GM19395 (cell line): Measurements from ENCODE around the gene NKAIN4.

Source experiments
- ATAC-seq: cut with Tn5 transposase; IDR thresholded peaks from one replicate; pipeline ENCODE4 v1.9.1; 2021; ENCODE audit warnings: mild to moderate bottlenecking, moderate library complexity; ENCODE audit not compliant: unreplicated experiment

The NKAIN4 gene

DNA sequence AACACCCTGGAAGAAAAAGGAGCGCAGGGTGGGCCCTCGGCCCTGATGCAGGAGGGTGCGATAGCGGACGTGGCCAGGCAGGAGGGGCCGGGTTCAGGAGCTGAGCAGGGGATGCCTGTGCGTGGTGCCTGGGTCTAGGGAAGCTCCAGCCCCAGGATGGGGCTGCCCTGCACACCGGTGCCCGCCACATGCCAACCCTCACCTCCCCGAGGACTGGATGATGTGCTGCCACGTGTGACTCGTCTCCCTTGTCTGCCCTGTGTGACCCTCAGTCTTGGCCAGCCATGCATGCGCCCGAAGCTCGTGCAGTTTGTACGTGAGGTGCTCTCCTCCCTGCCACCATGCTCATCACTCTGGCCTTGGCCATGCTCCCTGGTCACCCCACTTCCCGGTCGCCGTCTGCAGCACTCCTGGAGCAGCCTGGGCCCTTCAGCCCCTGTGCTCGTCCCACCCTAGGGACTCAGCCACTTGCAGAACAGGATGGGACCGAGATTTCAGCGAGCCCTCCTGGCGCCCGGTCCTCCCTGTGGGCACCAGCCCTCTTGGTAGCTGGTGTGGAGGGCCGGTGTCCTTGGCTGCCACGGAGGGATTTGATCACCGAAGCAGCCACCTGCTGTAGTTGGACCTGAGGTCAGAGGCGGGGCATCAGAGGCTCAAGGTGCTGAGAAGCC is 34.5 kb upstream of the NKAIN4 start:
- no peak for ATAC-seq

DNA sequence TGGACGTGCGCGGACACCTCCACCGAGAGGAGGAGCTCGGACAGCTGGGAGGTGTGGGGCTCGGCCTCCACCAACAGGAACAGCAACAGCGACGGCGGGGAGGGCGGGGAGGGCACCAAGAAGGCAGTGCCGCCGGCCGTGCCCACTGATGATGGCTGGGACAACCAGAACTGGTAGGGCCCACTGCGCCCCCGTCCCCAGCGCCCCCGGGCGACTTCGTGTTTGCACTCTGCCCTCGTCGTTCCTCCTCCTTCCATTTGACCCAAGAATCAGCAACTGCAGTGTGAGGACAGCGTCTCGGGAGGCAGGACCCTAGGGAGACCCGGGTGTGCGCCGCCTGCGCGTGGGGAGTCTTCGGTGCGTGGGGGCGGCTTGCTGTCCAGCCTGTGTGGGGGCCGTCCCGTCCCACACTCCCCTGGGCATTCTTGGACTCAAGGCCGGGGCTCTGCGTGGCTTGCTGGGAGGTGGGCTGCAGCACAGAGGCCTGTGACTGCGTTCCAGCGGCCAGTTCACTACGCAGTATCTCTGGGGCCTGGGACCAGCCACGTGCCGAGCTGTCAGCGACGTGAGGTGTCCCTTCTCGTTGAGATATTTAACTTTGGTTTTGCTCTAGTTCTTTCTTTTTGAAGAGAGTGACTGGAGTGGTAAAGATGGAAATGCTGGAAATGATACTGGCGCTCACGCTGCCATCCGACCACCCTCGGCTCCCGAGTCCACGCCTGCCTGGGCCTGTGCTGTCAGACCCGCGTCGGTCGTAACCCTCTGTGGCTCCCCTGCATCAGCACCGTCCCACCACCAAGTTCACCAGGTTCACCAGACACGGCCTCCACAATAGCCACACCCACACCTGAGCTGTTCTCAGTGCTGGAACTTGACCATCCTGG is 33.7 kb upstream of the NKAIN4 start:
- ATAC-seq = no peak

DNA sequence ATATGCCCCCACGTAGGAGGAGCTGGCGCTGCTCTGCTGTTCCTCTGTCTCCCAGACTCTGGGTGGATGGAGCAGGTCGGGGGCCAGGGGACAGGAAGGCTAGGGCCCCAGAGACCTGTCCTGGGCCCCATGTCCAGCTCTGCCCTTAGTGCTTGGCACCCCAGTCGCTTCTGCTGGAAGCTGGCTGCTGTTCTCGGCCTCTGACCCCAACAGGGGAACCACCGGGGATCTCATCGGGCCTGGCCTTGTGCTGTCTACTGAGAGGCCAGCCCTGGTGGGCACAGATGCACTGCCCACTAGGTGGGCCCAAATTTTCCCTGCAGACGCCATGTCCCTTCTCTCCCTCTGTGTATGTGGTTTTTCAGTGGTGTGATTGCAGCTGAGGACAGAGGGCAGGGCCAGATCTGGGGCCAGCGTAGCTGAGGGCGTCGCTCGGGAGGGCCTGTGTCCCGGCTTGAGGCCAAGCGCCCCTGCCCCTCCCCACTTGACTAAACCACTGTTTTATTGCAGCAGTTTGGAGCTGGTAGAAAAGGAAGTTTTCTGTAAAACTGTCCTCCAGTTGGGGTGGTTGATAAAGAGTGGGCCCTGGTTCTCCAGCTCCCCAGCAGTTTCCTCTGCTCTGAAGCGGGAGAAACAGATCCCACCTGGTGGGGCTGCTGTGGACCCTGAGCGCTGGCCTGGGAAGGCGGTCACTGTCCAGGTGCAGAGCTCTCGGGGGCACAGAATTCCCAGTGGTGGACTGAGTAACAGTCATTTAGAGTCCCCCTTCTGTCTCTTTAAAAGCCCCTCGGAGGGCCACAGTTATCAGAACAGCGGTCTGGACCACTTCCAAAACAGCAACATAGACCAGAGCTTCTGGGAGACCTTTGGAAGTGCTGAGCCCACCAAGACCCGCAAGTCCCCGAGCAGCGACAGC is 32.8 kb upstream of the NKAIN4 start:
- ATAC-seq = no peak

DNA sequence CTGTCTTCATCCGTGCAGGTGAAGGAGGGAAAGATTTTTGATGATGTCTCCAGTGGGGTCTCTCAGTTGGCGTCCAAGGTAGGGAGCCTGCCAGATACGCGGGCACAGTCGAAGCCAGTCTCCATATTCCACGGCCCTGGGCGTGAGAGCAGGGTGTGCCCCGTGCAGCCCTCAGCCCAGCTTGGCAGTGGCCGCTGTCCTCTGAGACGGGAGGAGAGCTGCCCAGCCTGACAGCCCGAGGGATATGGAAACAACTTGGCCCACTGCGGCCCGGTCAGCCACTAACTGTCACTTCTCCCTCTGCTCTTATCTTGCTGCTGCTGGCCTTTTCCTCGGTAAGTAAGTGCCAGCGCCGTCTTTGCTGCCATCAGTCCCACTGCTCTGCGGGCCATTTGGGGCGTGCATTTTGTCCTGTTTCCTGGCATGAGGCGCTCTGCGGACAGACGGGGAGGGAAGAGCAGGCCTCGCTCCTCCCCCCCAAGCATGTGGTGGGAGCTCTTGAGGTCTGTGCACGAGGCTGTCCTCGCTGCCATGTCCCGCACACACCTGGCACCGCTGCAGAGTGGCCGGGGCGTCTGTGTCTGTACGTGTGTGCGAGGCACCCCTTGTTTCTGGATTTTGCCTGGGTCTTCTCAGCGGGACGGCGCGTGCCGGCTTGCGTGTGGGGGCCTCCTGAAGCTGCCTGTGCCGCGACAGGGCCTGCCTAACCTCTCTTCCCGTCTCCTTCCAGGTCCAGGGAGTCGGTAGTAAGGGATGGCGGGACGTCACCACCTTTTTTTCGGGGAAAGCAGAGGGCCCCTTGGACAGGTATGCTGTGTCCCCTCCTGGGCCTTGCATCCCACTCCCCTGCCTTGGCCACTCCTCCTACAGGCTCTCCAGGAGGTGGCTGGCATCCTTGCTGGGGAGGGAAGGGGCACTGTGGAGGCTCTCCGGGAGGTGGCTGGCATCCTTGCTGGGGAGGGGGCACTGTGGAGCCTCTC is 31.7 kb upstream of the NKAIN4 start:
- no peak for ATAC-seq

DNA sequence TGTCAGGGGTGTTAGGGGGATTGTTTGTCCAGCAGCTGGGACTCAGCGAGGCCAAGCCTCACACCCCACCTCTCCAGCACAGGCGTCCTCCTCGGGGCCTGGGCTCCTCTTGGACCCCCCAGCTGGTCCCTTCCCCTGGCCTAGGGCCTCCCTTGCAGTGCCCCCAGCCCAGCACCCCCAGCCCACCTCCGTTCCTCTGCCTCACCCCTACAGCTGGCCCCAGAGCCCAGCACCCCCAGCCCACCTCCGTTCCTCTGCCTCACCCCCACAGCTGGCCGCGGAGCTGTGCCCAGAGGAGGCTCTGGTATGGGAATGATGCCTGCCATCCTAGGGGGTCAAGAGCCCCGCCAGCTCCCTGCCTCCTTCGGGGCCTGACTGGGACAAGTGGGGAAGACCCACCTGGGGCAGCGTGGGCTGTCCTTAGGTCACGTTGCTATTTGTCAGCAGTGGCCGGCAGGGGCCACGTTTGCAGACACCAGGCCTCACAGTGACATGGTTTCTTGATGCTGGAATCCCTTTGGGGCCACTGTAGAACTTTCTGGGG is 30.8 kb upstream of the NKAIN4 start:
- ATAC-seq = no peak

DNA sequence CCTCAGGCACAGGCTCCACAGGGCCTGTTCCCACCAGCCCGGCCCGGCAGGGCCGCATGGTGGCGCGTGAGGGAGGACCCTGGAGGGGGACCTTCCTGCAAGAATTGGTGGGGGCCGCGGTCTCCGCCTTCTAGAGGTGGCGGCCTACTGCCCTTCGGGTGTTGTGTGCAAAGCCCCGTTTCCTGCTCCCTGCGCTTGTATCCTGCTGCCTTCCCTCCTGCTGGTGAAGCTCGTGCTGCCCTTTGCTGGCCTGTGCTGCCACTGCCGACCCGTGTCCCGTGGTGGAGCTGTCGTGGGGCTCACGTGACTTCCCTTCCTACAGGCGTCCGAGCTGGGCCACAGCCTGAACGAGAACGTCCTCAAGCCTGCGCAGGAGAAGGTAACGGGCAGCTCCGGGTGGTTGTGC is 30.3 kb upstream of the NKAIN4 start:
- ATAC-seq = no peak

DNA sequence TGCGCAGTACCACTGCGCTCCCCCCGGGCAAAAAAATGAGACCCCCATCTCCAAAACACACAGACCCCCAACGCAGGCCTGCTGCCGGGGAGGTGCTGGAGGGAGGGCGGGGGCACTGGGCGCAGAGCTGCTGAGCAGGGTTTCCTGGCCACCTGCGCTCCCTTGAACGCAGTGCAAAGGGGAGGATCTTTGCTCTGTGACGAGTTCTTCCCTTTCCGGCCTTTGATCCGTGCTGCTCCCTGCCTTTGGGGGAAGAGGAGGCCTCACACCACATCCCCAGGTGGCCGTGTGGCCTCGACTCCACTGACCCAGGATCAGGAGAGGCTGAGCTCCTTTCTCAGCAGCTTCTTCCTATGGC is 29.8 kb upstream of the NKAIN4 start:
- ATAC-seq = no peak

DNA sequence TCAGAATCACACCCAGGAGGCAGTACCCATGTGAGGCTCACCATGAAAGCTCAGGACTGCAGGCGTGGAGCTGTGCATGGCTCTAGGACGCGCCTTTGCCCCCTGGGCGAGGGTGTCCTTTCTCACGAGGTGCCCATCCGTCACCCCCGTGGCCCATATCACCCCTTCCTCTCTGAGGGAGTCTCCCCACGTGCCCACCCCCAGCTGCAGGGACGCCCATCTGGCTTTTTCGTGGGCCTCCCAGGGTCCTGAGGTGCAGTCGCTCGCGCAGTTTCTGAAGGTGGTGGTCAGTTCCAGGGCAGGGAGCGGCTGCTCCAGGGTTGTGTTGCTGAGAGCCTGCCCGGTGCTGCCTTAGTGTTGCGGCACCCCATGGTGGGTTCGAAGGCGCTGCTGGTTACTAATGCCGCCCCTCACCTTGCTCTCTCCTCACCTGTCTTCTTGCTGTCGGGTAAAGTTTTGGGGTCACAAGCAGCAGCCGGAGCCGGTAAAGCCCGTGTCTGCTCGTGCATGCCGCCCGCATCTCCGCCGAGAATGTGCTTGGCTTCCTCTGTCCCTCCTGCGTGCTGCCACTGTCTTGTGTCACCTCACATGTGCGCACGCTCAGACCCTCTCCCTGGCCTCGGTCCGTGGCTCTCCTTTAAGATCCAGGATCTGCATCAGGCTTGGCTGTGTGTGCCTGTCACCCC is 29.3 kb upstream of the NKAIN4 start:
- no peak for ATAC-seq

DNA sequence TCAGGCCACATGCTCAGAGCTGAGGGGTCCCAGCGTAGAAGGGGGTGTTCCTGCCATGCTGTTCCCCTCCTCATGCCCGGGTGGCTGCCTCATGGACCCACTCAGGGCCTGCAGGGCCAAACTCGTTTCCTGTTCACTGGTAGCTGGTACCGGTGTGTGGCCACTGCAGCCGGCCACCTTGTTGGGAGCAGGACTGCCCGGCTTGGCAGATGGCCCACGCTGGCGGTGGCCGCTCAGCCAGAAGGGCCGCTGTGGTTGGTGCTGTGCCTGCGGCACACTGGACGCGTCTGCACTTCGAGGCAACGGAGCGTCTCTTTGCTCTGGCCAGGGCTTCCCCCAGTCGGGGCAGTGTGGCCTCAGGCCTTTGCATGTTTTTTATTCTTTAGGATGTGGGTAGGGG is 28.7 kb upstream of the NKAIN4 start:
- no peak for ATAC-seq

DNA sequence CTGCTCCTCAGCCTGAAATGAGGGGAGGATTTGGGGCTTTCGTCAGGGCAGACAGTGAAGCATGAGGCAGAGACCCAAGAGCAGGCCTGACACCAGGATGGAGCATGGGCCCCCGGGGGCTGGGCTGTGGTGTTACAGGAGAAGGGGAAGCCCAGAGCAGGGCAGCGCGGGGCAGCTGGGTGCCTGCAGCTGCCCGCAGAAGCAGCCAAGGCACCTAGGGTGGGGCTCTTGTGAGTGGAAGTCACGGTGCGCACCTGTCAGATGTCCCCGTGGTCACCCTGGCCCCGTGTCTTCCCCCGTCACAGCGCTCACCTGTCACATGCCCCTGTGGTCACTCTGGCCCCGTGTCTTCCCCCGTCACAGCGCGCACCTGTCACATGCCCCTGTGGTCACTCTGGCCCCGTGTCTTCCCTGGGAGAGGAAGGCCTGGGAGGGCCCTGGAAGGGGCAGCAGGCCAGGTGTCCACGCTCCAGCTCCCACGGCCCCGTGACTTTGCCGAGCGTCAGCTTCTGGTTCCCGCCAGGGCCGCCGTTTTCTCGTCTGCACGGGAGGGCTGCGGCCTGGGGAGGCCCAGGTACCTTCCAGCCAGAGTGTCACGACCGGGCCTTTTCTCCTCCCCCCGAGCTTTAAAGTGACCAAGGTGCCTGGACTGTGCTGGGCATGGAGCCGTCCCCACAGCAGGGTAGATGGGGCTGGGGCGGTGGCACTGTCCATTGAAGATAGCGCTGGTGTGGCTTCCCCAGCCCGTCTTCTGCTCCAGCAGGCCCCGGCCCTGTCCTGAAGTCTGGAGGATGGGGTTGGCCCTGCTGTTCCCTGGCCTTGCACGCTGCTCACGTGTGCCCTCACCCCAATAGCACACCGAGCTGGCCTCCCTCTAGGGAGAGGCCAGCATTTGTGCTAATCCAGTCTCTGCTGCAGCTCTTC is 27.7 kb upstream of the NKAIN4 start:
- no peak for ATAC-seq

DNA sequence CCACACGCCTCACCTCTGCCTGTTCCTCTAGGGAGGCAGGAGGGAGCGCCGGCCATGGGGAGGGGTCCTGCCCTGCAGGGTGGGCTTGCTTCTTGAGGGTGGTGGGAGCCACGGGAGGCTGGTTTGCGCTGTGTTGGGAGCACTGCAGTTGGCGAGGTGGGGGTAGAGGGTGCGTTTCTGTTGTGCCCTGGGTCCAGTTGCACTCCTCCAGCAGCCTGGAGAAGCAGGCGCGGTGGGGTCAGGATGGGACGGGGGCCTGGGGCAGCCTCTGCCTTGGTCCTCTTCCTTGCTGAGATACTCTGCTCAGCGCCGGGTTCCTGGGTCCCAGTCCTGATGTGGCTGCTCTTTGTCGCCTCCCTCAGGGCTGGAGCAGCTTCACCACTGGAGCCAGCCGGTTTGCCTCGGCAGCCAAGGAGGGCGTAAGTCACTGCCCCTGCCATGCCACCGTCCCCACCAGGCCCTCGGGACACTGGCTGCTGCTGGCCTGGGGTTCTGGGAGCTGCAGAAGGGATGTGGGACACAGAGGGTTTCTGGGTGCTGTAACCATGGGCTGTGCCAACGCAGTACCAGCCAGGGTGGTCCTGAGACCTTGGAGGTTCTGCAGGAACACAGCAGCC is 26.8 kb upstream of the NKAIN4 start:
- no peak for ATAC-seq

DNA sequence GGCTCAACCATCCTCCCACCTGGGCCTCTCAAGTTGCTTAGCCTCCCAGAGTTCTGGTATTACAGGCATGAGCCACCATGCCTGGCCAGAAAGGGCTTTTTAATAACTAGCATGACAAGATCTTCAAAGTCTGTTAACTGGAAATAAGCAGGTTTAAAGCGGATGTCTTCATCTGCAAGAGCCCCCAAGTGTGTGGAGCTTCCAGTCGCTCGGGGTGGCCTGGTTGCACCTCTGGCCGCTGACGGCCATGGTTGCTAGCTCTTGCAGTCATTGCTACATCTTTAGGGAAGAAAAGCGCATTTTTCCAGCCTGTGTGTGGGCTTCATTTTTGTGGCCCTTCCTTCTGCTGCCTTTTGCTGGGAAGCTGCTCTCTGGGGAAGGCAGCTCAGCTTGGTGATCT is 26.1 kb upstream of the NKAIN4 start:
- ATAC-seq = no peak

DNA sequence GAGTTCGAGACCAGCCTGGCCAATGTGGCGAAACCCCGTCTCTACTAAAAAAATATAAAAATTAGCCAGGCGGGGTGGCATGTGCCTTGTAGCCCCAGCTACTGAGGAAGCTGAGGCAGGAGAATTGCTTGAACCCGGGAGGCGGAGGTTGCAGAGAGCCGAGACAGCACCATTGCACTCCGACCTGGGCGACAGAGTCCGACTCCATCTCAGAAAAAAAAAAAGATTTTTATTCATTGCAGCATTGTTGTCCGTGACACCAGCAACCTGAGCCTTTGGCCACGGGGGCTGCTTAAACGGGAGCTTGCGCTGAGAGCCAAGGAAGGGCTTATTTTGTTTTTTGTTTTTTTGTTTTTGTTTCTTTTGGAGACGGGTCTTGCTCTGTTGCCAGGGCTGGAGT is 25.7 kb upstream of the NKAIN4 start:
- ATAC-seq = no peak

DNA sequence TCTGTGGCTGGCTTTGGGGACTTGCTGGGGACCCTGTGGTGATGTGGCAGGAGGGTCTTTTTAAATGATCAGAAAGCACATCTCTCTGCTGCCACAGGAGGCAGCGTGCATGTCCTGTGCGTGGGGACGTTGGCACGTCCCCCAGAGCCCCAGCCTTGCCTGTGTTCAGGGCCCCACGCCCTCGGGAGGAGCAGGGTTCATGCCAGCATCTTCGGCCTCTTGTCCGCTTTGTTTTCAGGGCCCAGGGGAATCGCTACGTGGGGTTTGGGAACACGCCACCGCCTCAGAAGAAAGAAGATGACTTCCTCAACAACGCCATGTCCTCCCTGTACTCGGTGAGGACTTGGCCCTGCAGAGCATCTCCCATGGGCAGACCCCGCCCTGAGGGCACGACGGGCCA is 24.4 kb upstream of the NKAIN4 start:
- no peak for ATAC-seq

DNA sequence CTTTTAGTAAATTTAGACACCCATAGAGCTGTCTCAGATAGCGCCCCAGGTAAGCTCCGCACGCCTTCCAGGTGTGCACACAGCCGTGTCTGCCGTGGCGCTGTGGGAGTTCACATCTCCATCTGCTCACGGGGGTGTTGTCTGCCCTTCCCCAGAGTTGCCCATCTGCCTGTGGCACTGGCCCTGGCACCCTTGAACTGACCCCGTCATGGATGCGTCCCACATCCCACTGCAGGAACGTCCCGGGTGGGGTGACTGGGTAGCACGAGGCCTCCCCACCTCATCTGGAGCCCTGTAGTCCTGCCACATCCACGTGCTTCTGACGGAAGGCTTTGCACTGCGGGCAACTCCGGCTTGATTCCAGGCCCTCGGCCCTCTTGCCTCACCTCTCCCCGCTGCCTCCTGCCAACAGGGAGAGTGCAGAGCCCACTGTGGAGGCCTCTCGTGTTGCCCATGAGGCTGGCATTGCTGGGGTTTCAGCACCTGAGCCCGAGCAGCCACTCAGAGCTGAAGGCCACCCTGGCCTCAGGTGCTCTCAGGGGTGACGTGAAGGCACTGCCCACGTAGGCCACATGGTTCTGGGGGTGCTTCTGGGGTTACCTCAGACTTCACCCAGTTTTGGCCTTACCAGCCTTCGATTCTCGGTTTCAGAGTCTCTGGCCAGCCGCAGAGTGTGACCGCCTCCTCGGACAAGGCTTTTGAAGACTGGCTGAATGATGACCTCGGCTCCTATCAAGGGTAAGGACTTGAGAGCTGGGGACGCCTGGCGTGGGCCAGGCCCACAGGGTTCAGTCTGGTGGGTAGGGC is 23.4 kb upstream of the NKAIN4 start:
- ATAC-seq = no peak

DNA sequence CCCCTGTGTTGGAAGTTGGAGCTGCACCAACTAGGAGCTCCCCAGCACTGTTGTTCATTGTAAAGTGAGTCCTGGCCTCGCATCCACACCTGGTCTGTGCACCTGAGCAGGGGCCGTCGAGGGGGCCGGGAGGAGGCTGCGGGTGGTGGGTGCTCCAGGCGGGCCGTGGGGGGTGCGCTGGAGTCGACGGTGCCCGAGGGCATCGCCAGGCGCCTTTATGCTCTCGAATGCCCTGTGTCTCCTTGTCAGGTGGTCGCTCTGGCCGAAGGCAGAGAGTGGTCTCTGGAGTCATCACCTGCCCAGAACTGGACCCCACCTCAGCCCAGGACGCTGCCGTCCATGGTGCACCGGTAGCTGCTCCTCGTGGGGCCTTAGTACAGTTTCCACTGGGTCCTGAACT is 22.7 kb upstream of the NKAIN4 start:
- ATAC-seq = no peak

DNA sequence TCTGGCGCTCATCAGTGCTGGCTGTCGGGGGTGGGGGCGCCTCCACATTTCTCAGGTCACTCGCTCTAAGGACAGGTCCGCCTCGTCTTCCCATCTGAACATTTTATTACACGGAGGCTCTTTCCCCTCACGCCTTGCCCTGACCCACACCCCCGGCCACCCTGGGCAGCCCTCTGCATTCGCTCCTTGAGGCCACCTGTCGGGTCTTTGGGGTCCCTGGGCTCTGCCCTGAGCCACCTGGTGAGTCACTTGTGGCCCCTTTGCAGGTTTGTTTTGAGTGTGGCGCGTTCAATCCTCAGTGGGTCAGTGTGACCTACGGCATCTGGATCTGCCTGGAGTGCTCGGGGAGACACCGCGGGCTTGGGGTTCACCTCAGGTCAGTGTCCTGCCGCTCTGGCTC is 21.6 kb upstream of the NKAIN4 start:
- ATAC-seq = no peak
